GOT3 (cell line): ENCODE measurements around the gene EPB41L4B.

Experiments used
- DNase-seq: peaks from one replicate; lab custom pipeline; 2025; ENCODE audit warnings: mixed read lengths; lab: John Stamatoyannopoulos, UW

Gene EPB41L4B

DNA sequence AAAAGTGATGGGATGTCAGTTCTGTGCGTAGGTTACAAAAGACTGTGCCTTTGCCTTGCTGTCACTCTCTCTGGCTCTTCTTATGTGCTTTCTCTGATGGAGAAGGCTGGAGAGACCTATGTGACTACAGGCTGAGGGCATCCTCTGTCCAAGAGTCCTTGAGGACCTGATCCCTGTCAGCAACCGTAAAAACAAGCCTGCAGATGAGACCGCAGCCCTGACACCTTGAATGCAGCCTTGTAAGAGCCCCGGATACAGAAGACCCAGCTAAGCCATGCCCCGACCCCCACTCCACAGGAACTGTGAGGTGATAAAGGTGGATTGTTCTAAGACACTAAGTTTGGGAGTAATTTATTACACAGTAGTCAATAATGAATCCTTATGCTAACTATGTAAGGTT lies 121.2 kb downstream of the EPB41L4B start:
- no peak for DNase-seq

- DNase-seq, result no peak
Observed at GRCh38 chr9:109198736-109199382, 122.0 kb downstream of the EPB41L4B start.

- DNase-seq, result no peak
Observed at GRCh38 chr9:109193974-109194556, 126.8 kb downstream of the EPB41L4B start.

- no peak for DNase-seq
Observed at GRCh38 chr9:109192732-109193361, 128.0 kb downstream of the EPB41L4B start.

DNA sequence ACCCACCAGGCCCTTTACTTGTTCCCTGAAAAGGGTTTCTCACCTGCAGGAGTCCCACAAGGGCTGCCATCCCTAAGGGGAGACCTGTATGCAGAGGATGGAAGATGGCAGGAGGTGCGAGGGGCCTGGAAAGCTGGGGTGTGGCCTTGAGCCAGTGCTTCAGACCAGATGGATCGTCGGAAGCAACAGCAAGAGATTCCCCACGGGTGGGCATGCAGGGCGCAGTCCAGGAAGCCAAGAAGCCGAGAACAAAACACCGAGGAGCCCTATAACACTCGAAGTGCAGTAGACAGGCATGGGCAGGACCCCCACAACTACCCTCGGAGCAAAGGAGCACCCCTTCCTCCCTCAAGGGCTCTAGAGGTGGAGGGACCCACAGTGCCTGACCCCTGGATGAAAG lies 129.1 kb downstream of the EPB41L4B start:
- DNase-seq, result no peak

GRCh38 chr9:109190151-109190550 lies 130.7 kb downstream of the EPB41L4B start:
- DNase-seq, result no peak

DNA sequence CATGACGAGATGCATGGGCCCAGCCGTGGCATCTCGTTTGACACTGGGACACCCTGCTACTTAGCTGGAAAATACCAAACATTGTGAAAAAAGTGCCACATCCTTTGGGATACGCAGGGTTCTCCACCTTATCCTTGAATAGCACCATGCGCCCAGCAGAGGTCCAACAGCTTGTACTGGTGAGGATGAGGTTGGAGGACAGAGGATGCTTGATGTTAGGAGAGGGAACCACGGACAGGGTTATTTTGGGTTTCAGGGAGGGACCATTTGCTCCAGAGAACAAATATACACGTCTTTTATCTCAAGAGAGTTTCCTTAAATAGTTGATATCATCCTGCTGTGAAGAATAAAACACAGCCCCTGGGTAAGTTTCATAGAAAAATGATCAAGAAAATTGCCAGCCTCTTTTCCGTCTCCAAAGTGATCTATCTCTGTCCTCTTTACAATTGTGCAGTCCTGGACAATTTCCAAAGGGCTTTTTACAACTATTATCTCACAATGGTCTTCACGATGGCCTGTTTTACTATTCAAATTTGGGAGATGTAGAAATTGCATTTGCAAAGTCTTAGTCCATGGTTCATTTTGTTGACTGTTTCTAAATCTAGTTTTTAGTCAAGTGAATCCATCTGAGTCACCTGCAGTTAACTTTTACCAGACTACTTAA lies 133.9 kb downstream of the EPB41L4B start:
- DNase-seq, result no peak

DNA sequence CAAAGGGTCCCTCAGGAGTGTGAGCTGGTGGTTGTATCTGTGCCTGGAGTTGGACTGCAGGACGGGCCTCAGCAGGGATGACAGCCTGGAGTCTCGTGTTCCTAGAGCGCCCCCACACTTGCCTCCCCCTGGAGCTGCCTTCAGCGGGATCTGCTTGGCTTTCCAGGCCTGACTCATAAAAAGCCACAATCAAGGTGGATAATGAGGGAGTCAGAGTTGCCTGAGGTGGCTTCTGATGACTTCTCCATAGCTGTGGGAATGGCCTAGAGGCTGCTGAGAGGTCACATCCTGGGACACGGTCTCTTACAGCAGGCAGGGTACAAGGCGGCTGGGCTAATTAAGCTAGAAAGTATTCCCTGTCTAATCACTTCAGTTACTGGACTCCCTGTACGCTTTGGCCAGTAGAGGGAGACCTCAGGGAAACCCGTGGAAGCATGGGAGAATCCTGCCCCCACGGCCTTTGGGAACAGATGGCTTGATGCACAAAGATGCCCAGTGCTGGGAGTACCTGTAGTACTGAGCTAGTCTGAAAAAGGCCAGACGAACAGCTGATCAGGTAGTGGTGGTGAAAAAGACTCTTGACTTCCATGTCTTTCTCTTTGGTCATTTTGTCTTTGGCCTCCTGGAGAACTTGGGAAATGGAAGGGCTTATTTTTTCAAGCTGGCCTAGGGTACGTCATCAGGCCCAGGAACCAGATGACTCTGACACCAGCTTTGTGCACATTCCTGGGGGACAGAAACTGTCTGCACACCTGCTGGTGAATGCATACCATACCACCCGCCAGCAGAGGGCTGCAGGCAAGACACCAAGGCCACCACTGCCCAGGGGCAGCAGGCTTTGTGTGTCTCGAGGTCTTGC lies 137.7 kb downstream of the EPB41L4B start:
- DNase-seq, result no peak

- no peak for DNase-seq
Observed at GRCh38 chr9:109182550-109182939, 138.3 kb downstream of the EPB41L4B start.

- DNase-seq, result no peak
Observed at GRCh38 chr9:109181284-109181683, 139.6 kb downstream of the EPB41L4B start.

GRCh38 chr9:109179801-109180523 lies 140.9 kb downstream of the EPB41L4B start:
- no peak for DNase-seq

DNA sequence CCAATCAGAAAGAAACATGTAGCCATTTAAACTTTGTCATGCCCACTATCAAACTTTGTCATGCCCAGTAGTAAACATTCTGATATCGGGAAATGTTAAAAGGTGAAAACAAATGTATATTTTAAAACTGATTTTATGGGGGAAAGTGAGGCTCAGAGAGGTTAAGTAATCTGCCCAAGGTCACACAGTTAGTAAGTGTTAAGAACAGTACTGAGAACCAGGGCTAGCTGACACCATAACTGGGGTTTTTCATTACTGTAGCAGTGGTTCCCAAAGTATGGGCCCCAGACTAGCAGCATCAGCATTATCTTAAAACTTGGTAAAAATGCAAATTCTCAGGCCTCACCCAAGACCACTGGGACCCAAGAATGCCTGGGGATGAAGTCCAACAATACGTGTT lies 143.9 kb downstream of the EPB41L4B start:
- no peak for DNase-seq

DNA sequence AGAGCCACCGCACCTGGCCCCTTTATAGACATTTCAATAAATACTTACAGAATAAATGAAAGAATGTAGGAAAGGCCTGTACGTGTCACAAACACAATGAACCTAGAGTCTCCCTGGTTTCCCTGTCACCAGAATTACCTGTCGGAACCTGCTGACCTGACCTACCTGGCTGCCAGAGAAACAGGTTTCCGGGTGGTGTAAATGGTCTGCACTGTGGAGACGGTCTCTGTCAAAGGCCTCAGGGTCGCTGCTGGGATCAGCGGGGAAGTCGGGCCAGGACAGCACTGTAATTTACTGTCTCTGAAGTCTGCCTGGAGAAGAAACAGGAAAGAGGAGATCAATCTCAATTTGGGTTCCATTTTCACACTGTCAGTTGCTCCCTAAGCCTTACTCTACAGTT lies 144.5 kb downstream of the EPB41L4B start:
- no peak for DNase-seq

DNA sequence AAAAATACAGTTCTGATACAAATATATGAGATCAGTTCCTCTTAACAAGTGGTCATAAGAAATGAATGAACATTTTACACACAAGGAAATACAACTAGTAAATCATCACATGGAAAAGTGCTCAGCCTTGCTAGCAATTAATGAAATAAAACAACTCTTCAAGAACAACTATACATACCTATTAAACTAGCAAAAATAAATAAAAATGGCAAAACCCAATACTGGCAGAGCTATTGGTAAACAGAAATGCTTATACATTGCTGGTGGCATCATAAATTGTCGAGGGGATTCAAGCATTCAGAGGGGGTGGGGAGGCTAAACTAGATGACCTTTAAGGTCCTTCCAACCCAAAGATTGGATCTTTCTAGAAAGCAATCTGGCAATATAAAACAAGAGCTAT lies 147.9 kb downstream of the EPB41L4B start:
- DNase-seq, result no peak

DNA sequence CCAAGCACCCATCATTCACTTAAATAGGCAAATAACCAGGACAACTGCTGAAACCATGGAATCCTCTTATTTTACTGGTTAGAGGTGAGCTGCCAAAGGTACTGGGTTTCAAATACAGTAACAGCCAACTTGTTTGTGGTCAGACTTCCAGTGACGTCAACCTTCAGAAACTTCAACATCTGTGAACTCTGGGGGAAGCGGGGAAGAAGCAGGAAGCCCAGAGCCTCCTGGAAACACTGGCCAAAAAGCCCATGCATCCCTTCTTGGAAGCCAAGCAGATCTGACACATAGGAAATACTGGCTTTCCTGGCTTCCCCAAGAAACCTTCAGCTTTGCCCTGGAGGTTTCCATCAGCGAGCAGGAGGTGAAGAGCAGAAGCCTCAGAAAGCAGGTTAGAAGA lies 148.9 kb downstream of the EPB41L4B start:
- no peak for DNase-seq

DNA sequence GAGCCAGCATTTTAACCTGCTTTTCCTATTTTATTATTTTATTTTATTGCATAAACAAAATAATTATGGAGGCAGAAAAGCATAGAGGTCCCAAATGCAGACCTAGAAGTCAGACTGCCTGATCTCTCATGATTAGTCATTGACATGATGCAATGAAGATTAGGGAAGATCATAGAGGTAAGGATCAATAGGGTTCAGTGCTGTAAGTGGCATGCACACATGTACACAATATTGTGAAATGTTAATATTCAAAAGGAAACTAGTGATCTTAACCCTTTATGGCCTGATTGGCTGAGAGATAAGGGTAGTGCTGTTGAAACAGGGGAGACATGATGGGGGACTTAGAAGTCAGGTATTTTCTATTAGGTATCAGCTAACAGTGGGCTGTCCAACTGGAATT lies 152.7 kb downstream of the EPB41L4B start:
- no peak for DNase-seq

DNA sequence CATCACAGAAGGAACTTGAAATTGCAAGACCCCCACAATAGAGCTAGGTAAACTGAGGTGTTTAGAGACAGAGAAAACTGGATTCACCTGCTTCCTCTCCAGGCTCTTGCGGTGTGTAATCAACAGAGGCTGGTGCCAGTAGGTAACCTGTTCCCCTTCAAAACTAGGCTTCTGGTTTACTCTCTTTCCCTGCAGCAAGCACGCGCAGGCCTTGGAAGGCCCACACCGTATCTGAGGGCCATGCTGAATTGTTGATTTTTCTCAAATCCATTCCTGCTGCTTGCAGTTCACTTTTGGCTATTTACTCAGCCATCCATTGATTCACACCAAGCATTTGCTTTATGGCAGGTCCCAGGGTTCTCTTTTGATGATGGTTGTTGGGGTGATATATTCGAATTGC lies 153.1 kb downstream of the EPB41L4B start:
- DNase-seq, result no peak

GRCh38 chr9:109166771-109167601 lies 153.9 kb downstream of the EPB41L4B start, which contains the start of gene FRRS1L:
Gene FRRS1L, minus strand, starts transcription at chr9:109167249. Its CDS starts 111 bp downstream, at chr9:109167138.
- no peak for DNase-seq

DNA sequence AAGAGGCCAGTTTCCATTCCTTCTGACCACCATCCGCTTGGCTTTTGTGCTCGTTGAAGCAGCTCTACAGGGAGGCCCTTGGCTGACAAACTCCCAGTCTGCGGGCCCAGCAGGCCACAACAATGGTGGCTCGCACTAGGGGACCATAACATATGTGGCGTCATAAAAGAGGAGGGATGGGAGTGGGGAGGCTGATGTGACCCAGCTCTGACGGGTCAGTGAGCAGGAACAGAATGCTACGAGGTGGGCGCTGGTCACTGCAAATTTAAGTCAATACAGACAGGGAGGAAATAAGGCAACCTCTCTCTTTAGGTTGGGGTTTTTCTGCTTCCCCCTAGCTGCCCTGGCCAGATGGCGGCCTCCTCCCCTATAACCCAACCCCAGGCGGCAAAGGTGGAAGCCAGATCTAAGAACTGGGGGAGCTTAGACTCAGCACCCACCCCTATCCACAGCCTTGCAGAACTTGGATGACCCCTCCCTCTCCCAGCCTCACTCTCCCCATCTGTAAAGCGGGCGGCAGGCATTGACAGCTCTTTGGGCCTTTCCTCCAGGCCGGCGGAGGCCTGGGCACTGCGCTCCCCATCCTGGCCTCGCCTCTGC lies 154.6 kb downstream of the EPB41L4B start:
- DNase-seq, result no peak

DNA sequence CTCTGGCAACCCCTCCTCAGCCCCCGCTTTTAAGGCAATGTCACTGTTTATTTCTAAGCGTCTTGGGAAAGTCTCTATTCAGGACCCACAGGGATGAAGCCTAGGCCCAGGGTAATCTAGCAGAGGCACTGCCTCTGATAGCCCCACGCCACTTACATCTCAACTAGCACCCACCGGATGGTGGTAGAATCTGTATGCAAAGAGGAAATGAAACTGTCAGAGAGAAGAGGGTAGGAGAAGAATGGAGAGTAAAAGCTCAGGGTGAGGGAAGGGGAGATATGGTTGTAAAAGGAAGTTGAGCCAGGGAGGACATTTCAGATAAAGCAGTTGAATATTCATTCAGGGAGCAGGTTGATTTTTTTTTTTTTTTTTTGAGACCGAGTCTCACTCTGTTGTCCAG lies 156.8 kb downstream of the EPB41L4B start:
- no peak for DNase-seq
